ENCODE measurements around the gene DOCK6.

Gene DOCK6

DNA sequence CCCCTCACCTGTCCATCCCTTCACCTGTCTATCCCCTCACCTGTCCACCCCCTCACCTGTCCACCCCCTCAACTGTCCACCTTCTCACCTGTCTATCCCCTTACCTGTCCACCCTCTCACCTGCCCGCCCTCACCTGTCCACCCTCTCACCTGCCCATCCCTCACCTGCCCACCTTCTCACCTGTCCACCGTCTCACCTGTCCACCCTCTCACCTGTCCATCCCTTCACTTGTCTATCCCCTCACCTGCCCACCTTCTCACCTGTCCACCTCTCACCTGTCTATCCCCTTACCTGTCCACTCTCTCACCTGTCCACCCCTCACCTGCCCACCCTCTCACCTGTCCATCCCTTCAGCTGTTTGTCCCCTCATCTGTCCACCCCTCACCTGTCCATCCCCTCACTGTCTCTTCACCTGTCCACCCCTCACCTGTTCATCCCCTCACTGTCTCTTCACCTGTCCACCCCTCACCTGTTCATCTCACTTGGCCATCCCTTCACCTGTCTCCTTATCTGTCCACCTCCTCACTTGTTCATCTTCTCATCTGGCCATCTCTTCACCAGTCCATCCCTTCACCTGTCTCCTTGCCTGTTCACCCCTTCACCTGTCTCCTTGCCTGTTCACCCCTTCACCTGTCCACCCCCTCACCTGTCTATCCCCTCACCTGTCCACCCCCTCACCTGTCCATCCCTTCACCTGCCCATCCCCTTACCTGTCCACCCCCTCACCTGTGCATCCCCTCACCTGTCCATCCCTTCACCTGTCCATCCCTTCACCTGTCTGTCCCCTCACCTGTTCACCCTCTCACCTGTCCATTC, 52.3 kb downstream of the DOCK6 start:
- DNase-seq = no peak

DNA sequence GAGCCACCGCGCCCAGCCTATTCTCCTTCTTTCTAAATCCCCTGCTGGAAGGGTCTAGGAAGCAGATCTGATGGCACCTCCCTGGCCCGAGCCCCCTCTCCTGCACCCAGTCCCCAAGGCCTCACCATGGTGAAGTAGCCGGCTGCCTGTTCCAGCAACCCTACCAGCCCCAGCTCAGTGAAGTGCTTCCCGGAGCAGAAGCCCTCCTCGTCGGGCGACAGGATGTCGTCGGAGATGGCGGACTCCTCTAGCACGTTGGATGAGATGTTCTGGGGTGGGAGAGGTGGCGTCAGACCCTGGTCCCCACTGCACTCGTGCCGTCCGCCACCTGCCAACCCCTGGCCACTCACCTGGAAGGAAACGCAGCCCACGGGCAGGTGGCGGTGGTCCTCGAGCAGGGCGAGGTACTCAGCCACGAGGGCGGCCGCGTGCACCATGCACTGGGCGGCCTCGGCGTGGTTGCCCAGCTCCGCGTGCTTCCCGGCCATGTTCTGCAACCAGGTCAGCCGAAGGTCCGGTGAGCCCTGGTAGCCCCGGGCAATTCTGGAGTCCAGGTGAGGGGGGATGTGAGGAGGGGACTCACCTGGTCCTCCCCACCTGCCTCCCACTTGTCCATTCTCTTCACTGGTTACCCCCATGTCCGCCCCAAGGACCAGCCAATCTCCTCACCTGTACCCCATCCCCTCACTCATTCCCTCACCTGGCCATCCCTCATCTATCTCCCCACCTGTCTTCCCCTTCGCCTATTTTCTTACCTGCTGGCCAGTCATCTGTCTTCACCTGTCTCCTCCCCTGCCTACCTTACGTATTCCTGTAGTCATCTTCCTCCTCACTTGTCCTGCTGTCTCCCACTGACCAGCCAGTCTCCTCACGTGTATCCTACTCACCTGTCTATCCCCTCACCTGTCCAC, 53.5 kb downstream of the DOCK6 start:
- no peak for DNase-seq

DNA sequence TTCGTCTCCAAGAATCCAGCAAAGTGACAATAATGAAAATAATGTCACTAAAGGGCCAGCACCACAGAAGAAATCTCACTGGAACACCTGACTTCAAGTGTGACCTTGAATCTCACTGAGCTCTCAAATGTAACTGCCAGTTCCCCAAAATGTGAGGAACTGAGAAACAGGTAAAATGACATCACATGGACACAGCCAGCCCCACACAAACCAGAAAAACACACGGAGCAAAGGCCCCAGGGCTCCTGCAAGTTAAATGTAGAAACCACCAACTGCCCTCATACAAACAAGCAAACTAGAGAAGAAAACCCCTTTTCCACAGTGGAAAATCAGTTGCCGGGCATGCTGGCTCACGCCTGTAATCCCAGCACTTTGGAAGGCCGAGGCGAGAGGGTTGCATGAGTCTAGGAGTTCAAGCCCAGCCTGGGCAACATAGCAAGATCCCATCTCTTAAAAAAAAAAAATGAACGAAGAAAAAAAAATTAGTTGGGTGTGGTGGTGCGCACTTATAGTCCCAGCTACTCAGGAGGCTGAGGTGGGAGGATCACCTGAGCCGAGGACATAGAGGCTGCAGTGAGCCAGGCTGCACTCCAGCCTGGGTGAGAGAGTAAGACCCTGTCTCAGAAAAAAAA, 56.3 kb downstream of the DOCK6 start:
- DNase-seq = no peak

DNA sequence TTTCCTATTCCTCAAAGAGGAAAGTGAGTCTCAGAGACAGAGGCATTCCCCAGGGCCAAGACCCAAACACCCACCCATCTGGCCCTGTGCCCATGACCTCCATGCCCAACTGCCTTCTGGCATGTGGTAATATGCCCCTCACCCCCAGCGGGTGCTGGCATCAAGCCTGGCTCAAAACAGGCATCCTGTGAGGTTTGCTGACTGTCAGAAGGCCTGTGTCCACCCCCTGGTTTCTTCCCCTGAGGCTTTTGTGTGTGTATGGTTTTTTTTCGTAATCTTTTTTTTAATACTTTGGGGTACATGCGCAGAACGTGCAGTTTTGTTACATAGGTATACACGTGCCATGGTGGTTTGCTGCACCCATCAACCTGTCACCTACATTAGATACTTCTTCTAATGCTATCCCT, 57.4 kb downstream of the DOCK6 start:
- peak; percentile 60 for DNase-seq

DNA sequence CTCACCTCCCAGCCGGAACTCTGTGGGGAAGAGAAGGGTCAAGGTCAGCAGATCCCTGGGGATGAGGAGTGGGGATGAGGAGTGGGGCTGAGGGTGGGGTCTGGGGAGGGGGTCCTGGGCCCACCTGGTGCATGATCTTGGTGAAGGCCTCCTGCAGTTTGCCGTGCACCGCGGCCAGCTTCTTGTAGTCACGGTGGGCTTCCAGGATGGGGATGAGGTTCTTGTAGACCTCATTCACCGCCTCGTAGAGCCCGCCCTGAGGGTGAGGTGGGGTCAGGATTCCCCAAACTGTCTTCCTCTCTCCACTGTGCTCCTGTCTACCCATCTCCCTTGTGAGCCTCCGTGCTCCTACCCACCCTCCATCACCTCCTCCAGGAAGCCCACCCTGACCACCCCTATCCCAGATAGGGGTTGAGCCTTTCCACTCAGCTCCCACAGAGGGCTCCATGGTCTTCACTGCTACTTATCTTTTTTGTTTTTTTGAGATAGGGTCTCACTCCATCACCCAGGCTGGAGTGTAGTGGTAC, 58.2 kb downstream of the DOCK6 start:
- no peak for DNase-seq

DNA sequence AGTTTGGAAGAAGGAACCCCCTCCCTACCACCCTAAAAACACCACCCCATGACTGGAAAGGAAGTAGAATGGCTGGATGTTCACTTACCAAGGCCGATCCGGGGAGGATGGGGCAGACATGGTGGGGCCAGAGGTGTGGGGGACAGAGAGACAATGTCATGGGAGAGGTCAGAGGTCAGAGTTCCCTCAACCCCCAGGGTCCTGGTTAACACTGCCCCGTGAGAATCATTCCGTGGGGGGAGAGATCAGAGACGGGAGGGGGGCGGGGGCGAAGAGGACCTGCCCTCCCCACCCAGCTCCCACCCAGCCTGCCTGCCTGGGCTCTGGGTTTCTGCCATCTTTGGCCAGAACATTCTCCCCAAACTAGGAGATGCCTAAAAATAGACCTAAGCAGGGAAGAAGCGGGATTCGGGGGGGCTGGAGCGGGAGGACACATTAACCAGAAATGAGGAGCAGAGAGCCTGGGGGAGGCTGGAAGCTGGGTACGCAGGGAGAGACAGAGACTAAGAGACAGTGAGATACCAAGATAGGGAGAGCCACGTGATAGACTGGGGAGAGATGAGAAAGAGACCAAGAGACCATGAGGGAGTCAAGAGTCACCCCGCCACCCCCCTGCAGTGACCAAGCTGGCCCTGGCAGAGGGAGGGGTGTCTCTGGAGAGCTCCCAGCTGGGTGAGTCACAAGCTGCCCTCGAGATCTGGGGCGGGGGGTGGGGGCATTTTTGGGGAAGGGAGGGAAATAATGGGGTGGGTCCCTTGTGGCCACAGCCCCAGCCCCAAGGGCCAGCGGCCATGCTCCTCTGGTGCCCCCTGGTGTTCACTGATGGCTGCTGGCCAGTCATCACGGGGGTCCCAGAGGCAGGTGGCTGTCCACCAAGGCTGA, 58.9 kb downstream of the DOCK6 start:
- peak; percentile 47 for DNase-seq

DNA sequence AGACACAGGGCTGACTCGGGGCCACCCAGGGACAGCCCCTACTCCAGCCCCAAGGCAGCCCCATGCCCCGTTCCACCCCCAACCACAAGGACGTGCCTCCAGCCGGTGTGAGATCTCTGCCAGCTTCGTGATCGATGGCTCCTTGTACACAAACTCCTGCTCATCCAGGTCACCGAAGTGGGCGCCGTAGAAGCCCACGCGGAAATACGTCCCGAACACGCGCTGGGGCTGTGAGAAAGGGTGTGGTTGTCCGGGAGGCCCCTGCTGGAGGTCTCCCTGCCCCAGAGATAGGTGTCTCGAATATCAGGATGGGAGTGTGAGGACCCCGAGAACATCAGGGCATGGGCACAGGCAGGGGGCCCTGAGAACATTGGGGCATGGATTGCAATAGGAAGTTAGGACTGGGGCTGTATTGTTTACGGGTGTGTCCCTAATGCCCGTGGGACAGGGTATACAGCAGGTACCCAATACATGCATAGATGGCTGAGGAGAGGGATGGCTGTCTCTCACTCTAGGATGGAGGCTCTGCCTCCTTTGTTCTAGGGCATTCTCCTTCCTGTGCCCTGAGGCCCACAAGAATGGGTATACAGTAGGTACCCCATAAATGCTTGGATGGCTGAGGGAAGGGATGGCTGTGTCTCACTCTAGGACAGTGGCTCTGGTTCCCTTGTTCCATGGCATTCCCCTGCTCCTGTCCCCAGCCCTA, 59.7 kb downstream of the DOCK6 start:
- no peak for DNase-seq

DNA sequence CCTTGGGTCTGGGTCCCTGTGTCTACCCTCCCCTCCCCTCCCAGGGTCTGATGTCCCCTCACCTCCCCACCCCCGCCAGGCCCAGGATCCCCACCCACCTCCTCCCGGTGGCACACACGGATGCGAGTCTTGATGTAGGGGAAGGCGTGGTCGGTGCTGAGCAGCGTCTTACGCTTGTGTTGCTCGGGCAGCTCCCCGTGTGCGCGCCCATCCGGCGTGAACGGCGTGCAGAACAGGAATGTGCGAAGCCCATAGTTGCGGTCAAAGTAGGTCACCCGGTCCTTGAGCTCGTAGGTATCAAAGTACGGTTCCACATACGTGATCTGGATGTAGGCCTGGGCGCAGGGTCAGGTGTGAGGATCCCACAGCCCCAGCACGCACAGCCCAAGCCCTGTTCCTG, 60.5 kb downstream of the DOCK6 start:
- peak; percentile 9 for DNase-seq

DNA sequence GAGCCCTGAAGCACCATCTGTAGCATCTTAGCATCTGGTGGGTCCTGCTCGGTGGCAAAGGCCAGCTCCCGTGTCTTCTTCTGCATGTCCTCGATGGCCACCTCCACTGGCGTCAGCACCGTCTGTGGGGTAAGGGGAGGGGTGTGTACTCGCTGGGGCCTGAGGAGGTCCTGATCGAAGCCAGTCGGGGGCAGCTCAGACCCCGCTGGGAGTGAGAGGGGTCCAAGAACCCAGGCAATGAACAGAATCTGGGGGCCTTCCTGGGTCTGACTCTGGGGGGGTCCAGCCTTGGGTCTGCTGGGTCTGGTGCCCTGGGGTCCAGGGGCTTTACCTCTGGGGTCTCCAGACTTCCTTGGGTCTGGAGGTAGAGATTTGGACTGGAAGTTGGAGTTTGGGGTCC, 61.4 kb downstream of the DOCK6 start:
- no peak for DNase-seq

DNA sequence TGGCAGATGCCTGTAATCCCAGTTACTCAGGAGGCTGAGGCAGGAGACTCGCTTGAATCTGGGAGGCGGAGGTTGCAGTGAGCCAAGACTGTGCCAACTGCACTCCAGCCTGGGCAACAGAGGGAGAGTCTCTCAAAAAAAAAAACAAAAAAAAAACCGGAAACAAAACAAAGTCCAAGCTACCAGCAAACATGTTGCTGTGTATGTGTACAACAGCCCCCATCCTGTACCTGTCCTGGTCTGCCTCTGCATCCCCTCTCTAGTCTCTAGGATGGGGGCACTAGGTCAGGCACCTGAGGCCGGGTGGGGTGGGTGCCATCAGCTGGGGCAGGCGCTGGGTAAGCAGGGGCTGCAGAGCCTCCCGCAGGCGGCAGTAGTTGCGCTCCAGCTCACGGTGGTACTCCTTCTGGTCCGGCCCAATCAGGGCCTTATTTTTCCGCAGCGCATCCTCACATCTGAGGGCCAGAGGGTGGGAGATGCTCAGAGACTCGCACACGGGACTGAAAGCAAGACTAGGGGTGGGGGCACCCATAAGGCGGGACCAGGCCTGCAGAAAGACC, 62.2 kb downstream of the DOCK6 start:
- DNase-seq = no peak

DNA sequence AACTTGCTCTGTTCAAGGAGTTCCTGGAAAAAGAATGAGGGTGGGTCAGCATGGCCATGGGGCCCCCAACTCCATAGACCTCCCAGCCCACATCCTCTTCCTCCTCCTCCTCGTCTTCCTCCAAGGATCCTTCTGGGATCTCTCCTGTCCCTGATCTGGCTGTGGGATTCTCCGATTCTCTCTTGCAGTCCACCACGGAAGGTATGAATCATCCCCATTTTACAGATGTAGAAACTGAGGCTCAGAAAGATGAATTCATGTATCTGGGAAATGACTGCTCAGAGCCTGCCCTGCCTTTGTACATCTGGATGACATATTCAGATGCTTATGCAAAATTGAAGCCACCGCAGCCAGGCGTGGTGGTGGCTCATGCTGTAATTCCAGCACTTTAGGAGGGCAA, 62.8 kb downstream of the DOCK6 start:
- DNase-seq = no peak

DNA sequence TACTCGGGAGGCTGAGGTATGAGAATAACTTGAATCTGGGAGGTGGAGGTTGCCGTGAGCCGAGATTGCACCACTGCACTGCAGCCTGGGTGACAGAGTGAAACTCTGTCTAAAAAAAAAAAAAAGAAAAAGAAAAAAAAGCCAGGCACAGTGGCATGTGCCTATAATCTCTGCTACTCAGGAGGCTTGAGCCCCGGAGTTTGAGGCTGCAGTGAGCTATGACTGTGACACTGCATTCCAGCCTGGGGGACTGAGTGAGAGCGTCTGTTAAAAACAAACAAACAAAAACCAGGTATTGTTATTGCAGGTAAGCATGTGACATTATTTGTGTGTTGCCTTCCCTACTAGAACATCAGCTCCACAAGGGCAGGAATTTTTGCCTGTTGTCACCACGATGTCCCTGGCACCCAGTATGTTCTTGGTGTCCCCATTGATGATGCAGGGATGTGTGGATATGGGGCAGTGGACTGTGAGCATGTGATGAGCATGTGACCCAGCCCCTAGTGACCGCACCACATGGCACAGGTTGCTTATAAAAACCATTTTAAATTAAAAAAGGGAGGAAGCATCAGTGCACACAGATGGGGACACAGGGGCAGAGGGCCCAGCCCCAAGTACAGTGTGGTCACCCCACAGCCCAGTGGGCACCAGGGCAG, 63.4 kb downstream of the DOCK6 start:
- DNase-seq = no peak

DNA sequence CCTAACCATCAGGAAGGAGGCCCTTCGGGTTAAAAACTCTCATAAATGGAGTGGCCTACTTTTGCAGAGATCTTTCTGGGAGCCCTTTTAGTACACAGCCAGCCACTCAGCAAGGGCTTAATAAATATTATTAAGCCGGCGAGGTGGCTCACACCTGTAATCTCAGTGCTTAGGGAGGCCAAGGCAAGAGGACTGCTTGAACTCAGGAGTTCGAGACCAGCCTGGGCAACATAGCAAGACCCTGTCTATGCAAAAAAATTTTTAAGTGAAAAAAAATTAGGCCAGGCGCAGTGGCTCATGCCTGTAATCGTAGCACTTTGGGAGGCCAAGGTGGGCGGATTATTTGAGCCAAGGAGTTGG, 64.2 kb downstream of the DOCK6 start:
- no peak for DNase-seq

DNA sequence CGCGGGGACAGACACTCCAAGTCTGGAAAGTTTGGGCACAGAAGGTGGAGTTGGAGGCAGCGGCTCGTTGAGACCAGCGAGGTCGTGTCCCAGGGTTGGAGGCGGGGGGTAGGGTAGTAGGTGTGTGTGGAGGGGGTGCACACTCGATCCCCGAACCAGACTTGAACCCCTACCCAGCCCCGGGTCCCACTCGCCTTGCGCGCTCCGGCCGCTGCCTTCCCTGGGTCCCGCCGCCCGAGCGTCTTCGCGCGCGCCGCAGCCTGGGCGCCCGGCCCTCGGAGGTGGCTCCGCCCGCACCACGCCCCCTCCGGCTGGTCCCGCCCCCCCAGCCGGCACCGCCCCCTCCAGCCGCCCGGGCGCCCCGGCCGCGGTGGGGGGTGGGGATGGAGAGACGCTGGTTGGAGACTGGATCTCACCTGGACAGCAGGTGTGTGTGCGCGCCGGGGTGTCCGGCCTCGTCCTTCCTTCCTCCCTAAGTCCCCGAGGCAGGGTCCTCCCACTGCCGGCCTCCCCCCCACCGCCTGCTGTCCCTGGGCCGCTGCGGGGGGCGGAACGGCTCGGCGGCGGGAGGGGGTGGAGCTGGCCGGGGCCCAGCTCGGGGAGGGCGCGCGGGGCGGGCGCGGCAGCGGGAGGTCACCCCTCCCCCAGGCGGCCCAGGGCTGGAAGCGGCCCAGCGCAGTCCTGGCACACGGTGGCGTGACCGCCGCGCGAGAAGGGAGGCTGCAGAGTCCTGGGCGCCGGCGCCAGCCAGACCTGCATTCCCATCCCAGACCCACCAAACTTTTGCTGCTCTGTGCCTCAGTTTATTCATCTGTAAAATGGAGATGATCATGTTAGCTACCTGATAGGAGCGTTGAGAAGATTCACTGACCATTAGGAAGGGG, 64.8 kb downstream of the DOCK6 start, which contains the start of gene KANK2:
KANK2 (minus strand) TSS at position 255 of the 884 bp plus-strand sequence. CDS start 3,034 bp downstream, outside the sequence.
- DNase-seq = peak; percentile 74

DNA sequence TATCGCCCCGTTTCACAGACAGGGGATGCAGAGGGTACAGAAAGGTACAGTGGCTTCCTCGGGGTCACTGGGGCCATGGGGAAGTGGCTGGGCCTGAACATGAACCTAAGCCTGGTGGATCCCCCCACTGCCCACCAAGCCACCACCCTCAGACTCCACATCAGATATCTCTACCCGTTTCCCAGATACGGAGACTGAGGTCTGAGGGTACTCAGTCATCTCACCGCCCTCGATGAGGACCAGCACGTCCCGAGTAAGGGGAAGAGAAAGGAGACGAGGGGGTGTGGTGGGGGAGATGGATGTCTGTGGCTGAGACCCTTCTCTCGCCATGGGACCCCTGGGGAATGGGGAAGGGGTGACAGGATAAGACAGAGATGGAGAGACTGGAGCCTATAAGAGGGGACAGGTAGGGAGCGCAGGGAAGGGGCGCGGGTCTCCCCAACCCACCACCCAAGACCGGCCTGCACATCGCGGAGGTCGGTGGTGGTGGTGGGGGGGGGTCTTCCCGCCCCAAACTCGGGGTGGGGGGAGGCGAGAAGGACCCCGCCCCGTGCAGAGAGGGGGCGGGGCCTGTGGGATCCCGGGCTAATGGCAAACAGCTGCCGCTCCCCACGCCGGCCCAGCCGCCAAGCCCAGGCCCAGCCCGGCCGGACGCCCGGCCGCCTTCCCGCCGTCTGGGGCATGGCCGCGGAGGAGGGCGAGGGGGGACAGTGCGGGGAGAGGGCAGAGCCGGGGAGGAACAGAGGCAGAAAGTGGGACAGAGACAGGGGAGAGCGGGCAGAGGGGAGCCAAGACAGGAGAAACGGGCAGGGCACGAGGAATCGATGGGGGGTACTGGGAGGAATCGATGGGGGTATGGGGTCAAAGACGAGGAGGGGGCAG, 65.7 kb downstream of the DOCK6 start:
- no peak for DNase-seq

DNA sequence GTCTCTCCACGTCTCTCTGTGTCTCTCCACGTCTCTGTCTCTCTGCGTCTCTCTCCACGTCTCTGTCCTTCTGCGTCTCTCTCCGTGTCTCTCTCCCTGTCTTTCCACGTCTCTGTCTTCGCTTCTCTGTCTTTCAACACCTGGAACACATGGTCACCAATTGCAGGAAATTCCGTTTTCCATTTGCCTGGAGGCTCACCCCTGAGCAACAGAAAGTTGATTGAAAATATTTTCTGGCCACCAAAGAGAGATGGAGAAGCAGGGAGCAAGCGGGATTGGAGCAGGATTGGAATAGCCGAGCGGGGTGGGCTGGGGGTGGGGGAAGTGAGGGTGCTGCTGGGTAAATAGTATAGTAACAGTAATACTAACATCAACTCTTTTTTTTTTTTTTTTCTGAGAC, 66.6 kb downstream of the DOCK6 start:
- DNase-seq = no peak

DNA sequence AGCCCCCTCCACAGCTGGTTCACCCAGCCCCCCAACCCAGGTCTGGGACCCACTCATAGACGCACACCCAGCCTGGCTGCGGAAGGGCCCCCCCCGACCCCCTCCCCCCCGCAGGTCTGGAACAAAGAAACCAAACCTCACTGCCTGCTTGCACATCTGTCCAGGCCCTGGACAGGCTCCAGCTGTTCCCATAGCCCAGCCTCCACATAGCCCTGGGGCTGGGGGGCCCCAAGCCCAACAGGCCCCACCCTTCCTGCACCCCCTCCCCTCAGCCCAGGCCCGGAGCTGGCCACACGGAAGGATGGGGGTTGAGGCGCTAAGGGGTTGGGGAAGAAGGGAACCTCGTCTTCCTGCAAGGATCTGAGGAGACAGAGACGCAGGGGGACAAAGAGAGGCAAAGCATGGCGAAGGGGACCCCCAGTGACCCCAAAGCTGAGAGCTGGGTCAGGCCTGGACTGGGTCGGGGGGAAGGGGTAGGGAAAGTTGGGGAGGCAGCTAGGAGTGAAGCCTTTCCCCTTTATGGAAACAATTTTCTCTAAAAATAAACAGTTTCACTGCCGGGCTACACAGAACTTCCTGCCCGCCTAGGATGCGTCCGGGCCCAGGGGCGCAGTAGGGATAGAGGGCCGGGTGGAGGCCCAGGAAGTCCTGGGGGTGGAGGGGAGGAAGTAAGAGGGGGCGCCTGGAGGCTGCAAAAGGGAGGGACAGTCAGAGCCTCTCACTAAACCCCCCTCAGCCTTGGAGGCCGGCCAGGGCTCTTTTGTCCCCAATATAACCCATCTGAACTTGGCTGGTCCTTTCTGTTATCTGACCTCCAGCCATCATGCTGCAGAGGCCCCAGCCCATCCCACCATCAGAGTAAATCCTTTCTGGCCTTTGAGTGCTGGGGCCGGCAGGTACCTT, 67.4 kb downstream of the DOCK6 start:
- DNase-seq = no peak
